Adipose tissue (tissue), 3 donors: ENCODE data around the gene AQP1. TPM values are rescaled to one million over a fixed set of nuclear protein-coding genes. Genes with fewer than 3 reads are reported as not detected.

Experiments used
- H3K27ac ChIP-seq: one replicate; pipeline ENCODE4 v1.5.1; 2013; ENCODE audit warnings: low read depth, low read length
- WGBS, 3 donors: extraction: QIAGEN DNeasy Blood & Tissue Kit; methylation state at CpG; one replicate each; pipeline ENCODE4 v1.1.7; 2013; 5-methylcytosine and 5-hydroxymethylcytosine counted together
- polyA plus RNA-seq, 3 donors: library from polyadenylated mRNA; stranded (reverse); fragments of 200-250 nt; gene quantifications; one replicate each; pipeline ENCODE4 v1.2.3, GENCODE V29; 2013
- donor health status: healthy with polysubstance abuse.
- donor health status: Bipolar disorder and iron deficiency.
- donor health status: healthy.

AQP1 gene
- polyA plus RNA-seq, 3 donors, result 125 to 256 (median 173) TPM

DNA sequence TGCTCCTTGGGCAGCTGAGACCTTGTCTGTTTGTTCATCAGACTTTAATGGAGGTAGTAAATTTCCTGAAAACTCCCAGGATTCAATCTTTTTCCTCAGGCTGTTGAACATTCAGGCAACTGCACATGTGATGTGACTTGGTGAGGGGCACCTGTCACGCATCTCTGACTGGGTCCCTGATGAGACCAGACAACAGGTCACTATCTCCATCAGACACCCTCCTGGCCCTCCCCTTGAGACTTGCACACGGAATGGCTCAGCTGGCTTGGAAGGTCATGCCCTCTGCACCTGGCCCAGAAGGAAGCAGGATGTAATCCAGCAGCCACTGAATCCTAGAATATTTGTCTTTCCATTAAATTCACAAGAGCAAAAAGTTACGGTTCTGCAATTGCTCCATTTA, 15.9 kb downstream of the AQP1 start:
- H3K27ac ChIP-seq, result no peak overlapping the region
- 77 to 83% (median 78%) methylated on average over 3 of the region's 3 CpGs for WGBS, 3 donors

DNA sequence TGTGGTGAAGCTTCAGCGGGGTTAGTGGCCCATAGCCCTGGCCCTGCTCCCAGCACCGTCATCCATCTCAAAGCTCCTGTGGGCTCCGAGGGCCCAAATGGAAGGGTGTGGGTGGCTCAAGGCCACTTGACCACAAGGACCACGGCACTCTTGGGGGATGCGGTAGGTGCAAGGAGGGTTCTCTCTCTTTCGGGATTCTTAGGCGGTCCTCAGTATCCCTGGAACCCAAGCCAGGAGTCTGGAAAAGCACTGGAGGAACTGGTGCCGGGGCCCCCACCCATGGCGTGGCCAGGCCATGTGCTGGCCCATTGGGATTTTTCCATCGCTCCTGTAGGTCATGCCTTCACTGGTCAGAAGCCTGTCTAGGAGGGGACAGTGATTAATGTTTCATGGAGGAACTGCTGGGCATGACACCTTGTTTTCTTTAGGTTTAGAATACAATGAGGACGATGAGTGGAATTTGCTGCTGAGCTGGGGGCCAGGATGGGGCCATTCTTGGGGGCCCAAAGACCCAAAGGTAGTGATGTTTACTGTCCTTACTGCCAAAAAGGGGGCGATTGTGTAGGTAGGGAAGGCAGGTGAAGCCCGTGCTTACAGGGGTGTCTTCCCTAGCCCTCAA, 16.7 kb downstream of the AQP1 start:
- H3K27ac ChIP-seq, result no peak overlapping the region
- 94 to 95% (median 95%) methylated on average over 13 of the region's 13 CpGs for WGBS, 3 donors

DNA sequence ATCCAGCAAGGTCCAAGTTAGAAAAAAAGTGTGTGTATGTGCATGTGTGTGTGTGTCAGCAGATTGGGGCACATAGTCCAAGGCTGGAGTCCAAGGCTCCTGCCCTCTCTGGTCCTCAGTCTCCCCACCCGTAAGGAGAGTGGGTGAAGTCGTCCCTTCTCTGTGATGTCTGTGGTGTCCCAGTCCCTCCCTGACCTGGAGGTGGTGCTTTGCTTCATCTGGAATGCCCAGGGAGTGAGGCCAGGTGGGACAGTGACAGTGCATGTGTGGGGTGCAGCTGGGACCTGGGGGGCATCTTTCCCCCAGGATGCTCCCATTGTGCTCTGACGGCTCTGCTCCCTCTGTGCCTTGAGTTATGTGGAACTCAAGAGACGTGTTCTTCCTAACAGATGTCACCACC, 18.0 kb downstream of the AQP1 start:
- 86 to 93% (median 92%) methylated on average over 4 of the region's 4 CpGs for WGBS, 3 donors
- no peak overlapping the region for H3K27ac ChIP-seq

DNA sequence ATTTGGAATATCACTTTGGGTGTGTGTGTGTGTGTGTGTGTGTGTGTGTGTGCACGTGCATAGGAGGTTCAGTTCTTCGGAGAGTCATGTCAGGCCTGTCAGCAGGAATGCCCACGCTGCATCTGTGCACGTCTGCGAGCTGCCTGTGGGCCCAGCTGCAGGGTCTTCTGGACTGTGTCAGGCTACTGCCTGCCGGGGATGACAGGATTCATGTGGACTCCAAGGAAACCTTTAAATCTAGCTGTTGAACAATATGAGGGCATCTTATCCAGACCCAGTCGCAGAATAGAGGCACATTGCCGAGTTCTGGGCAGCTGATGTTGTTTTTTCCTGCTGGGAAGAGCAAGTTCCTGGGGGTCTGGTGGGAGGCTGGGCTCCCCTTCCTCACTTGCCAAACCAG, 19.0 kb downstream of the AQP1 start:
- WGBS, 3 donors, result 64 to 75% (median 65%) methylated on average over 8 of the region's 8 CpGs
- H3K27ac ChIP-seq, result no peak overlapping the region

DNA sequence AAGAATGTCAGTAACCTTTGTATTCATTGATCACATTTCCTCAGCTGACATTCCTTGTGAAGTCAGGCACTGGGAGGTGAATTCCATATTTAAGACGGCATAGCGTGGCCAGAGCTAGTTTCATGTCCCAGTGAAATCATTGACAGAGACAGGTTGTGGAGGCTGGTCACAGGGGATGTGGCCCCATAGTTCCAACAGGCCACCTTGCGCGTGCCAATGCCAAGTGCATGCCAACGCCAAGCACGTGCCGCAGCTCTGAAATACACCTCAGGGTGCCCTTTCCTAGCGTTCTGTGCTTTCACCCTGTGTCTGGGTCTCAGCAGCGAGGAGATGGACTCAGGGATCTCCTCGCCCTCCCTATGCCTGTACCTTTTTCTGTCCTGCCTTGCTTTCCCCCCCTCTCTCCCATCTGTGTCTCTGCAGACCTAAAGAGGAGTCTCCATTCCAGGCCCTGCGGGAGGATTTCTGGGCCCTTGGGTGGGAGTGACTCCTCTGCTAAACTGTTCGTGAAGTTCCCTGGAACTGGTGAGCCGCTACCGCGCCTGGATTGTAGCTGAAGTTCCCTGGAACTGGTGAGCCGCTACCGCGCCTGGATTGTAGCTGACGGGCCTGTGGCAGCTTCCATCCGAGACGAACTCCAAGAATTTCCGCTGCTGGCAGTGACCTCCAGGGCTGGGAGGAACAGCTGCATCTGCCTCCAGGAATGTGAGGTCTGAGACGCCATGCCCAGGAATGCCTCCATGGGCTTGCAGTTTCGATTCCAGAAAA, 19.7 kb downstream of the AQP1 start:
- H3K27ac ChIP-seq, result no peak overlapping the region
- WGBS, 3 donors, result 80 to 85% (median 81%) methylated on average over 24 of the region's 24 CpGs

DNA sequence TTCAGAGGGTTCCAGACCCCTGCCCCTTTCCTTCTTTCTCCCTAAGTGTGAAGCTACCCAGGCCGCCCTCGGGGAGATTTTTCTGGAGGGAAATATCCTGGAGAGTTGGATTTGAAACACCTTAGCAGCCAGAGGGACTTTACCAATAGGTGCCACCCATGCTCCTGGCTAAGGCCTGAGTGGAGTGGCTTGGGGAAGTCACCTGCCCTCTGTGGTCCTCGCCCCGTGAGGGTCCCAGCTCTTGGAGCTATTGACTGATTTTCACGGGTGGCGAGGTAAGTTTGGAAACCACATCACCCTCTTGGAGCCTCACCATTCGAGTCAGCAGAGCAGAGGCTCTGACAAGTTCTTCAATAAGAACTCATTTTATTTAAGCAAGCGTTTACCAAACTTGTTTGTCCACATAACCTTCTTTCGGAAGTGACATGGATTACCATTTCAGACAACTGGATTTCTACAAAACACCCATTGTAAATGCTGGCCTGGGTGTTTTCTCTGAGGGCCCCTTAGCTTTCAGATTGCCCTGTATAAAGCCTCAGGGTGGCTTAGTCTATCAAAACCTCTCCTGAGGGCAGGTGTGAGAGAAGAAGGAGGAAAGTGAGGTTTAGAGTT, 20.4 kb downstream of the AQP1 start:
- no peak overlapping the region for H3K27ac ChIP-seq
- WGBS, 3 donors, result 75 to 90% (median 85%) methylated on average over 9 of the region's 9 CpGs

DNA sequence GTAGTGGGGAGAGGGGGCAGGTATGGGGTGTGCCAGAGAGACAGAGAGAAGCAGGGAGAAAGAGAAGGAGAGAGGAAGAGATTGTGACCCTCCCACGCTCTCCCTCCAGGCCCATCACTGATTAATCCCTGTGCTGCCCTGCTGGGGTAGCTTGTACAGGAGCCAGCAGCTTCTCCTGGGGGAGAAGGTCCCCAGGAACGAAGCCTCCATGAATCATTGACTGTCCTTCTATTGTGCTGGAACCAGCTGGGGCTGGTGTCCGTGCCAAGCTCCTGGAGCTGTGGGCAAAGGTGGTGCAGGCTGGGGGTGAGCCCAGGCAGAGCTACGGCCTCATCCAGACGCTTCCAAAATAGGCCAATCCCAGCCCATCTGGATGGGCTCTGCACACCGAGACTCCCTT, 20.9 kb downstream of the AQP1 start:
- no peak overlapping the region for H3K27ac ChIP-seq
- WGBS, 3 donors, result 57 to 87% (median 80%) methylated on average over 6 of the region's 6 CpGs

DNA sequence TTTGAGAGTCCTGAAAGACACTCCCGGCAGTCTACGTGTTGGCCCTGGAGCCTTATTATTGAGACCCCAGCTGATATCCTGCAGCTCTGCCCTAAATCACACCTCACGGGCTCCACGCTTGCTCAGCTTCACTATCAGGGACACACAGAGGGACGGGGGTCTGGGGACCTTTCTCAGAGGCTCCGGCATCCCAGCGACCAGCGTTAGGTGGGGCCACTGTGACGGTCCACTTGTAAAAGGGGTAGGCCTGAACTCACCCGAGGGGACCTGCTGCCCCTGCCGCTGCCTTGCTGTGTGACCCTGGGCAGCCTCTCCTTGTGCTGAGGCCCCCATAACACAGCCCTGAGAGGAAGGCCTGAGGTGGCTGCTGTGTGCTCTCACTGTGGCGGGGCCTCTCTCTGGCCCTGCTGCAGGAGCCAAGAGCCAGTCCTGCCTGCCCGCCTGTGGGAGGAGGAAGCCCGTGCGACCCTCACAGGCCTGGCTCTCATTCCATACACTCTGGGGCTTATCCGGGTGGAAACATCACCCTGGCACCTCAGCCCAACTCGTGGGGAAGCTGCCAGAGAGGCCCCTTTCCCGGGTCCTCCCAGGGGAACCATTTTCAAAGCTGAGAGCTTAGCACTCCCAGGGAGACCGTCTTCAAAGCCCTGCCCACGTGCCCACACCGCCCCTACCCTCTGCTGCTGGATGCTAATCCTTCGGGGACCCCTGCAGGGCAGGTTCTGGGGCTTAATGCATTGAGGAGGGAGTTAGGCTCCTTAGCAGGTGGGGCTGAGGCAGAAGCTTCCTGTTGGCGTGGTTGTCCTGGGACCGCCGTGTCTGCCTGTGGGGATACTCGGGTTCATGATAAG, 21.7 kb downstream of the AQP1 start:
- 78 to 88% (median 88%) methylated on average over 26 of the region's 26 CpGs for WGBS, 3 donors
- no peak overlapping the region for H3K27ac ChIP-seq

DNA sequence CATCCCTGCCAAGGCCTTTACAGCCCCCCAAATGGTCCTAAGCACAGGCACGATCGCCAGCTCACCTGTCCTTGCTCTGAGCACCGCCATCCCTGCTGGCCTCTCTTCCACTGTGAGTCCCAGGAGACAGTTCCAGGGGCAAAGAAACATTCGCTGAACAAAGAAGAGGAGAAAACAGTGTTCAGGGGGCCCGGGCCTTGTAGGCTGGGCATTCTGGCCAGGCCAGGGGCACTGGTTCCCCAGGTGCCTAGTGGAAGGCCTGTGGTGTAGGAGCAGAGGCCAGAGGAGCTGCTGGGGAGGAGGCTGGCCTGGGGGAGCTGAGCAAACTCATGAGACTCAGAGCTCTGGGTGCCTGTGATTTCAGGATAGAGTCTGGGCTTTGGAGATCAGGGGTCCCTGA, 22.6 kb downstream of the AQP1 start:
- H3K27ac ChIP-seq, result no peak overlapping the region
- 84 to 89% (median 85%) methylated on average over 5 of the region's 5 CpGs for WGBS, 3 donors

DNA sequence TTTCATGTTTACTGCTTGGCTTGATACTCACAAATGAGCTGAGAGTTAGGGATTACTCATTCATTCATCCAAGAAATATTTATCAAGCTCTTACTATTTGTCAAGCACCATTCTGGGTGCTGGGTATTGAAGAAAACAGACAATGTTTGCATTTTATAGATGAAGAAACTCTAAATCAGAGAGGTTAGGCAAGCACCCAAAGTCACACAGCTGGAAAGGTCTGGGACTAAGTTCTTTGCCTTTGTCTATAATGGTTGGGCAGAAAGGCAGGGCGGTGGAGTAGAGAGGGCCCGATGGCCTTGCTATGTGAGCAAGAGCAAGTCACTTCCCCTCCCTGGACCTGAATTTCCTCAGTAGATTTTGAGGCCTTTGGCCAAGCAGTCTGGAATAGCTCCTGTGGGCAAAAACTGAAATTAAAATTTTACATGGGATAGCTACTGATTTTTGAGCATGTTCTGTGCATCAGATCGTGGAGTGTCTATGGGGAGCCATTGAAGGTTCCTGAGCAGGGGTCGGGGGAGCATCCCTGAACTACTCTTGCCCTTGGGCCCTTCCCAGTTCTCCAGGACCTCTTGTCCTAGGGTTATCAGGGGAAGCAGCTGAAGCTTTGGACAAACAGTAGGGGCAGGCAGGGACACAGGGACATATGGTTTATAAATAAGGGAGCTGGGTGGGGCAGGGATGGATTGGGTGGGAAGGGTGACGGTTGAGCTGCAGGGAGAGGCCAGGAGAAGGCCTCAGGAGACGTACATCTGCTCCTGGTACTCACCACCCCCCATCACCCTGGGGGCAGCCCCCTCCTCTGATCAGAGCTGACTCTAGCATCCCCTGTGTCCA, 23.3 kb downstream of the AQP1 start:
- H3K27ac ChIP-seq, result no peak overlapping the region
- WGBS, 3 donors, result 73 to 90% (median 80%) methylated on average over 6 of the region's 6 CpGs

DNA sequence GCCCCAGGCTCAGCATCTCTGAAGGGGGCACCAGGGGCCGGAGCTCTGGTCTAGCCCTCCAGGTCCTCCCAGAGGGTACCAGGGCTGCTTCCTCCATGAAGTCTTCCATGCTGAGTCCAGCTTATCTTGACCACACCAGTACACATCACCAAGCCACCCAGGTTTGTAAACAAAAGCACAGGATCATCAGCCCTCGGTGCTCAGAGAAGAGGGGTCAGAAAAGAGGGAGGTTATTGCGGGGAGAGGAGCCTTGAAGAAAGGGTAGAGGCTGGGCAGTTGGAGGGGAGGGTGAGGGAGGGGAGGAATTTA, 23.9 kb downstream of the AQP1 start:
- H3K27ac ChIP-seq, result no peak overlapping the region
- WGBS, 3 donors, result 91 to 92% (median 92%) methylated on average over 3 of the region's 3 CpGs

DNA sequence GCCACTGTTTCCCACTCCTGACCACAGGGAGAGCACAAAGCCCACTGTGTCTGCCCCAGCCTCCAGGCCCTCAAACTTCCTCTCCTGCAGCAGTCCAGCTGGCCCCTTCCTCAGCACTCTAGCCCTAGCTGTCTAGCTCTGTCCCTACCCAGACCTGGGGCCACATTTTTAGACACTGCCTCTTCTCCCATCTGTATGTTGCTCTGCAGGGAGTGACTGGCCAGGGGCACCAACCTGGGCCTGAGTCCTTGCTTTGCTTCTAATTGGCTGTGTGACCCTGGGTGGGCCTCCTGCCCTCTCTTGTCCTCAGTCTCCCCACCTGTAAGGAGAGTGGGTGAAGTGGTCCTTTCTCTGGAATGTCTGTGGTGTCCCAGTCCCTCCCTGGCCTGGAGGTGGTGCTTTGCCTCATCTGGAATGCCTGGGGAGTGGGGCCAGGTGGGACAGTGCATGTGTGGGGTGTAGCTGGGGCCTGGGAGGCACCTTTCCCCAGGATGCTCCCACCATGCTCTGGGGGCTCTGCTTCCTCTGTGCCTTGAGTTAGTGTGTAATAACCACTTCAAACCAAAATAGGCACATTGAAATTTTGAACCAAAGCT, 25.1 kb downstream of the AQP1 start:
- no peak overlapping the region for H3K27ac ChIP-seq

DNA sequence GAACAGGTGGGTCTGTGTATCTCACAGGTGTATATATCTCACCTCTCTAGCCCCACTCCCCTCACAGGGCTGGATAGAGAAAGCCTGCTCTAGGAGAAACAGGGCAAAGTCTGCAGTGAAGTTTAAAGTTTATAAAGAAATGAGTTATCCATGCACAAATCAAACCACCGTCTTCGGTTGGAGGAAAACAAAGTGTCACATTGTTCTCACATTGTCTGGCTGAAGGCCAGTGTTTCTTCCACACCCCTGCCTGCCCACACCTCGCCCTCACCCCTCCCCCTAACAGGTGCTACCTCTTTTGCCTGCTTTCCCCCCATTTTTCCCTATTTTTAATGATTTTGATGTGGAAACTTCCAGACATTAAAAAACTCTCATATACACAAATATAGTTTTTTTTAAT, 25.8 kb downstream of the AQP1 start:
- 26 to 48% (median 48%) methylated on average over 3 of the region's 3 CpGs for WGBS, 3 donors
- H3K27ac ChIP-seq, result no peak overlapping the region

DNA sequence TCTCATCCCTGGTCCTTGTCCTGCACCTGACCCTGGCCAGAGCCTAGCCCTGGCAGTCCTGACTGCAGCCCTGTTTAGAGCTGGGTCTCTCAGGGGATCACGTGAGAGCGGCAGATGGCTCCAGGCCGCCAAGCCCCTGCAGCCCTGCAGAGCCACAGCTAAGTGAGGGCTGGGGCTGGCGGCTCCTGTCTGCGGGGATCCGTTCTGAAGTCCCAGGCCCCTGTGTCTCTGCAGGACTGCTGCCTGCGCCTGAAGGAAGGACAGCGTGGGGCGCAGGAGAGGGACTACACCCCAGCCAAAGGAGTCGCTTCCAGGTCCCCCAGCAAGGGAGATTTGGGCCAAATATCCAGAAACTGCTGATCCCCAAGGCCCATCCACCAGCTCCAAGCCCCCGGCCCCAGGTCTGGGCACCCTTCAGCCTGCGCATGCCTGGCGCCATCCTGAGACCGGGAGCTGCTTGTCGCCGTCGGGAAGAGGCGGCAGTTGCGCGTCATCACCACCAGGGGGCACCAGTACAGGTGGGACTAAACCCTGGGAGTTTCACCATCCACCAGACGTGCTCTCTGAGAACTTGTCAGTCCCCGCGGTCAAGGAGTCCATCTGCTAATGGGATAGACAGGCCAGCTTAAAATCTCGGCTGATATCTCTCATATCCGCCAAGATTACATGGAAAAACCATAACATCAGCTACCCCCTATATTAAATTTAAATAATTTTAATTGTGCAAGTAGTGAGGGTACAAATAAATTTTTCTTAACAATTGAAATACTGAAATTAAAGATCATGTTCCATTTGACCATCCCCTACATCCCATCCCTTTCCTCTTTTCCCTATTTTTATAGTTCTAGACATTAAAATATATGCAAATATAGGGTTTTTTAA, 27.0 kb downstream of the AQP1 start:
- no peak overlapping the region for H3K27ac ChIP-seq
- WGBS, 3 donors, result 12 to 25% (median 18%) methylated on average over 25 of the region's 25 CpGs

DNA sequence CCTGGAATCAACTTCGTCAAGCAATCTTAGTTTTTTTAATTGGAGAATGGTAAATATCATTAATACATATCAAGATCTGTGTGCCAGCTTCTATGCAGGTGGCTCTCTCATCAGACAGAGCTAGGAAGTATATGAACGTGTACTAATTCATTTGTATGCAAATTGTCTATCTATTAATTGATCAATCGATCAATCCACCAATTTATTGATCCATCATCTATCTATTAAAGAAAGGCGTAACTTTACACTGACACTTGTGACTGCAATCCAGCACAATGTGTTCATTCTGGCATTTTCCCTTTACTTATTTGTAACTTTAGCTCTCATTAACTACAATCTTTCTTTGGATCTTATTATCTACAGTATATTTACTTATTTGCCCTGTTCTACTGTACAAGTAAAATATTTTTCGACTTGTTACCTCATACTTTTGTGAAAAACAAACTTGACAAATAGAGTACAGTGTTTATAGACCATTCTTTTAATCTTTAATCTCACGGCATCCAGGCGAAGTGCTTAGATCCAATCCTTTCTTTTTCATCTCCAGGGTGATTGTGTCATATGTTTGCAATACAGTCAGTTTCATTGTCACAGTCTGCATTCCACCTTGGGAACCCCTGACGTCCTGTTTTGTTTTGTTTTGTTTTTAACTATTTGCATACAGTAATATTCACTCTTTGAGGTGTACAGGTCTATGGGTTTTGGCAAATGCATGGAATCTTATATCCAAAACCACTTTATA, 30.1 kb downstream of the AQP1 start:
- WGBS, 3 donors, result 25 to 62% (median 59%) methylated on average over 8 of the region's 8 CpGs
- H3K27ac ChIP-seq, result no peak overlapping the region

DNA sequence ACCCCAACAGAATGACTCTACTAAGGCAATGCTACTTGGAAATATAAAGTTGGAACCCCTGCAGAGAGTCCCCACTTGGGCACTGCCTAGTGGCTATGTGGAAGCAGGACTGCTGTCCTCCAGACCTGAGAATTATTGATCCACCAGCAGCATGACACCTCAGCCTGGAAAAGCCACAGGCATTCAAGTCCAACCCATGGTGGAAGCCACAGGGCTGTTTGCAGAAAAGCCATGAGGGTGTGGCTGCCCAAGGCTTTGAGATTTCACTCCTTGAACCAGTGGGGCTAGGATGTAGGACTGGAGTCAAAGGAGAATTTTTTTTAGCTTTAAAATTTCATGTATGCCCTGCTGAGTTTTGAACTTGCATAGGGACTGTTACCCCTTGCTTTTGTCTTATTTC, 38.5 kb downstream of the AQP1 start:
- H3K27ac ChIP-seq, result no peak overlapping the region

DNA sequence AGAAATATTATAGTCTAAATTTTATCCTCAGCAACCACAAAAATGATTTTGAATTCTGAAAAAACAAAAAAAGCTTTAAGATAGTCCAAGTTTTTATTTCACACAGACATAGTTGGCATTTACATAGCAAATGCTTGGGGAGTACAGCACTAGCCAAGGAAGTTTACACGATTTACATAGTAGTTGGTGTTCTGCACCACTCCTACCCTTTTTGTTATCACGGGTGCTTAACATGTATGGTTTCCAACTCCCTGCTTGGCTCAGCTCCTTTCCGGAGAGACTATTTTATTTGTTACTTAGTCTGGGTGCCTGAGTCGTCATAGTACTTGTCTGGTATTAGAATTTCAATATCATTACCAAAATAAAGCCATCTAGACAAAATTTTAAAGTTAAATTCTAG, 43.3 kb downstream of the AQP1 start:
- no peak overlapping the region for H3K27ac ChIP-seq
- 63 to 64% (median 63%) methylated on average over 4 of the region's 4 CpGs for WGBS, 3 donors
